H1 (cell line): Measurements from ENCODE around the gene PKN1. TPM values are rescaled to one million over a fixed set of nuclear protein-coding genes. Genes with fewer than 3 reads are reported as not detected.
A peak's percentile ranks its signal among the peaks of the same experiment; 100 is the strongest.

Source experiments
- KDM4A ChIP-seq: IDR thresholded peaks from one replicate; pipeline ENCODE4 v1.7.1; 2012; ENCODE audit warnings: low read depth, mild to moderate bottlenecking, moderate library complexity, low read length, inconsistent platforms; ENCODE audit not compliant: severe bottlenecking
- TAF1 ChIP-seq: IDR thresholded peaks from 2 replicates; pipeline ENCODE4 v1.6.1; 2011; ENCODE audit warnings: mild to moderate bottlenecking, low read depth, low read length
- polyA plus RNA-seq, 7 experiments: library from polyadenylated mRNA; depleted of rRNA in 3 of 7; stranded (reverse) in 5 of 7; unstranded in 2 of 7; fragments of >200 nt in 5 of 7; fragments of 200-250 nt in 2 of 7; gene quantifications; 1 replicate in 5 of 7; 2 replicates in 1 of 7; 4 replicates in 1 of 7; pipeline versions ENCODE4 v1.2.1 to v1.2.3, GENCODE V29; 2011 to 2013; ENCODE audit warnings: missing spikeins in 2 of 7, mixed read lengths in 2 of 7
- total RNA-seq: library from RNA; stranded (reverse); fragmentation: NEBNext Ultra II Directional; extraction: Animal tissue kit (Norgen Biotek cat#: 25700); gene quantifications from 2 replicates; pipeline ENCODE4 v1.2.1, GENCODE V29; 2021

Gene PKN1
- total and polyA plus RNA-seq, 2 of the 8 experiments (the other 6 are each of a cell fraction or from before 2014, with no cell fraction given) = 65.2 to 162 TPM

GRCh38 chr19:14517840-14518505 lies 84.9 kb downstream of the PKN1 start, which contains the start of gene DNAJB1 (continued):
- TF ChIP-seq TAF1 (peak; percentile 79), KDM4A (peak; percentile 73)
